Left cardiac atrium (tissue), 4 donors: ENCODE results near the gene RPTOR. TPM values are rescaled to one million over a fixed set of nuclear protein-coding genes. Genes with fewer than 3 reads are reported as not detected.

ENCODE experiments used
- ATAC-seq, 2 donors: fragments of 200-7000 bp; cut with Tn5 transposase; one replicate each; pipeline ENCODE4 v1.9.1; 2020; ENCODE audit warnings: mild to moderate bottlenecking in 2 of 2, moderate library complexity in 2 of 2
- DNase-seq: peaks from one replicate; pipeline ENCODE4 v3.0.0-alpha.2; 2020
- intact Hi-C, 2 donors: fragments of 100-400 bp; cut with DNase I; formaldehyde crosslinking; loops; one replicate each; pipeline versions ENCODE4 v1.14.1 to v1.15.1; 2022 to 2023
- total RNA-seq, 2 donors: library from RNA; stranded (reverse); fragmentation: NEBNext Ultra II Directional; extraction: Animal tissue kit (Norgen Biotek cat#: 25700); gene quantifications; one replicate each; pipeline ENCODE4 v1.2.1, GENCODE V29; 2021
- donor health status: DM: no; HTN: yes; CAD: no.
- donor health status: DM: no; HTN: yes; CAD: no; lungs with severe emphysema.
- donor health status: DM: yes; HTN: yes; CAD: no.
- donor health status: Dilated cardiomyopathy.

RPTOR gene
- total RNA-seq, 2 donors from 2014 or later, result 18.9 to 22.9 TPM

DNA sequence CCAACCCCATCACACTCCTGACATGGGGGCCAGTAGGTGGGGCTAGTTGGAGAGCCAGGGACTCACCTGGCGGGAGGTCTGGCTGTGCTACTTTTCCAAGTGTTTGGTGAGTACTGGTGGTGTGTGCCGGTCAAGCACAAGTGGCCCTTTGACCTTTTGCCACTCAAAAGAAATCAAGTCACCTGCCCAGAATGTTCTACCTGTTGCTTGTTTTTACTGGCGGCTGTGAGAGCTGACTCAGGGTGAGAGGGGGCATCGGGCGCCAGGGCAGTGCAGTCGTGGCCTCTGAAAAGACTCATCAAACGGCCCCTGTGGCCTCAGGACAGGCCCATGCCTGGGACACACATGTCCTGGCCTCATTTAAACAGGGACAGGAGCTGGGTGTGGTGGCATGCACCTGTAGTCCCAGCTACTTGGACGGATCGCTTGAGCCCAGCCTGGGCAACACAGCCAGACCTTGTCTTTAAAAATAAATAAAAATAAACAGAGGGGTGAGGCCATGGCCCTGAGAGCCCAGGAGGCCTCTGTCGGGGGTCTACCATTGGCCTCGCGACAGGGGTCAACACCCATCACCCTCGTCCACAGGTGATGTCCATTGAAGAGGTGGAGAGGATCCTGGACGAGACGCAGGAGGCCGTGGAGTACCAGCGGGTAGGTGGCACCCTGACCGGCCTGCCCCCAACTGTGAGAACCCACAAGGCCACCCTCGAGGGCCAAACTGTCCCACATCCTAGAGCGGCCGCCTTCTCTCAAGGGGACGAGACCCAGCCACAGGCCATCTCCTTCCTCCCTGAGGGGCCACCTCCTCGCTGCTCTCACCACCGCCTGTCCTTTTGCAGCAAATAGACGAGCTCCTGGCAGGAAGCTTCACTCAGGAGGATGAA, 452.0 kb downstream of the RPTOR start:
- intact Hi-C loops, result no loop called here
- ATAC-seq (no peak), DNase-seq (no peak)

DNA sequence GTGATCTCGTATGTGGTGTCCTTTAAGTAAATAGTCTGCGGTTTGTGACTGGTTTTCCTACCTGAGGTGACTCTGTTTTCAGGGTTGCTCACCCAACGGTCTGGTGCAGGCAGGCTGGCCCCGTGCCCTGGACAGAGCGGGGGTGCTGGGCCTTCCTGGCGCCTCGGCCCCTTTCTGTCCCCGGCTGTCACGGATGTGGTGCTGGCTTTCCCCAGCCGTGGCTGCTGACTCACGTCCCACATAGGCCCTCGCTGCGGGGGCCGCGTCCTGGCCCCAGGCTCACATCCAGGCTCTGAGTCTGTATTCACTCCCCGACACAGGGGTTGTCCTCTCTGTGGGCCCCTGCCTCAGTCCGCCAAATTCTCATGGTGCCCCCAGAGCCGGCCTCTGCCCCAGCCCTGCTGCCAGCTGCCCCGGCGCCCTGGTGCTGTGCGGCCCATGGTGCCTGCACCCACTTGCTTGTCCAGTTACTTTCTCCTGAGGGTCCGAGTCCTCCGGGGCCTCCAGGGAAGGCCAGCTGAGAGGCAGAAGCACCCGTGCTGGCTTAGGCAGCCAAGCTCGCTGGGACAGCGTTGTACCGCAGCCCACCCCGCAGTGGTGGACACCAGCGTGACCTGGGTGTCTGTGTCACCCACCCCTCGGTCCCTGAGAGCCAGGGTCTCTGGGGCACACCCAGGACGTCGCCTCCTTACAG, 452.9 kb downstream of the RPTOR start:
- ATAC-seq, result no peak
- intact Hi-C loops, result no loop called here
- no peak for DNase-seq

DNA sequence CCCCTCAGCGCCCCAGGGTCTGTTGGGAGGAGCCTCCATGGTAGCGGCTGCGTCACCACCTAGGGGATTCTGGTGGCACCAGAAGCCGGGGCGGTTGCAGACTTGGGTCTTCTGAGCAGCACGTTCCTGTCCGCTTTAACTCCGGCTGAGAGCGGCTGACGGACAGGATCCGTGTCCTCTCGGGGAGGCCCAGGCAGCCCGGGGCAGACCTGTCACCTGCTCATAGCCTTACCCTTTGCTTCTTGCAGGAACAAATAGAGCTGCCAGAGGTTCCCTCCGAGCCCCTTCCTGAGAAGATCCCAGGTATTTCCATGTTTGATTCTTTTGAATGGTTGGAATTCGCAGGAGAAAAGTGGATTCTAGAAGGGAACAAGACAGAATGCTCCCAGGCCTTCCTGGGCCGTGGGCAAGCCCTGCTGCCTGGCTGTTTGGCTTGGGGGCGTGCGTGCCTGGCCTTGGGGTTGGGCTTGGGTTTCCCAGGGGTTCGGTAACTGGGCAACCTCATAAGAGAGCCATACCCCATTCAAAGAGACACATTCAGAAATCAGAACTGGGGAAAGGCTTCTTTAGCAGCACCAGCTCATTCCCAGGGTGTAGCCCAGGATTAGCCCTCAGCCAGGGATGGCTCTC, 453.6 kb downstream of the RPTOR start:
- intact Hi-C loops, result no loop called here
- ATAC-seq (no peak), DNase-seq (no peak)

DNA sequence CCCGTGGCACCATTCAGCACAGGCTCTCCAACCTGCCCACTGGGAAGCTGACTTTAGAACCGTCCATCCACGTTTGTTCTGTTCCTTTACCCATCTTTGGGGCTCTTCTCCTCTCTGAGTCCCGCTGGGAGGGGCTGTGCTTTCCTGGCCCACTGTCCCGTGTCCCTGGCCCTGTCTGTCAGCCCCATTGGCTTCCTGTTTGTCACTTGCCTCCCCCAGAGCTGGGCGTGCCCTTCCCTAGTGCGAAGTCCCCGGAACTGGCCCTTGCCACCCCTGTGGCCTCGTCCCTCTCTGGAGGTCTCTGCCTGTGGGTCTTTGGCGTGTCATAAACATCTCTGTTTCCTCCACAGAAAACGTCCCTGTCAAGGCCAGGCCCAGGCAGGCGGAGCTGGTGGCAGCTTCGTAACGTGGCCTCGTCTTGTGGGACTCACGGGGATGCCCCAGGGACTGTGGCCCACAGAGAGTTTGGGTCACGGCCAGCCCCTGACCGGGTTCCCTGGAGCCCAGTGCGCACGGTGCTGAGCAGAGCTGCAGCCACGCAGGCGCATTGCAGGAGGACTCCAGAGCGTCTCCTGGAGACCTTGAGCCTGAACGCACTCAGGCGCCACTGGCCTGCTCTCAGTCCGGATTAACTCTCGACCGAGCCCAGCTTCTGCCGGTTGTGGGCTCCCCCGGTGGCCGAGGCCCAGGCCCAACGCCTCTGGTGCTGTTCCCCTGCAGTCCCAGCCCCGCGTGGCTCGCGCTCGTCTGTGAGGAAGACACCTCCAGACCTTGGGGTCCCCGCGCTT, 454.3 kb downstream of the RPTOR start:
- intact Hi-C loops, result no loop called here
- ATAC-seq, result no peak
- no peak for DNase-seq

DNA sequence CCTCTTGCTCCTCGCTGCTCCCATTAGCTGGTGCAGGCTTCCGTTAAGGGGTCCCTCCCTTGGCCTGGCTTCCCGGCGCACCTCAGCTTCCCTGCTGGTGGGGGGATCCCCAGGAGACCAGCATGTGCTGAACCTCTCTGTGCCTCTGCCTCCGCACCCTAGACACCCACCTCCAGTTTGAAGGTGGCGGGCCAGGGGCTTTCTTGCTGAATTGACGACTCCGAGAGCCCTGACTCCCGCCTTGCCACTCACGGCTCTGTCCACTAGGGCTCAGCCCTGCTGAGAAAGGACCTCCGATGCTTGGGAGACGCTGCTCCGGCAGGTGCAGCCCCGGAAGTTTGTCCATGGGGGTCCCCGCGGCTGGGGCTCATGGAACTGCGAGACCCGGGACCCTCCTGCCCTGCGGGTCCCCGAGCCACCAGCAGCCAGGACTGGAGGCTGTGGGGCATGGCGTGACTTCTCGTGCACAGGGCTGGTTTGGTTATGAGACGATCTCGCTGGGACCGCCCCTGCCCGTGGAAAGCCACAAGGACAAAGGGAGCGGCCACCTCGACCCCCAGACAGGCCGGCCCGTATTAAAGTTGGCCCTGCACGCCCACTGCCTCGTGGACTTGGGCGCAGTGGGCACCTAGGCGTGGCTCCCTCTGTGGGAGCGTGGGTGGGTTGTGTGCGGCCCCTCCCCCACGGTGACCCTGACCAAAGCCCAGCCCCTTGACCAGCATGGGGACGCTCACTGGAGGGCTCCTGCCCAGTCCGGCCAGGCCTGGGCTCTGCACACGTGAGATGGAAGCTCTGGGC, 455.1 kb downstream of the RPTOR start:
- intact Hi-C loops, result no loop called here
- ATAC-seq, result no peak
- no peak for DNase-seq

DNA sequence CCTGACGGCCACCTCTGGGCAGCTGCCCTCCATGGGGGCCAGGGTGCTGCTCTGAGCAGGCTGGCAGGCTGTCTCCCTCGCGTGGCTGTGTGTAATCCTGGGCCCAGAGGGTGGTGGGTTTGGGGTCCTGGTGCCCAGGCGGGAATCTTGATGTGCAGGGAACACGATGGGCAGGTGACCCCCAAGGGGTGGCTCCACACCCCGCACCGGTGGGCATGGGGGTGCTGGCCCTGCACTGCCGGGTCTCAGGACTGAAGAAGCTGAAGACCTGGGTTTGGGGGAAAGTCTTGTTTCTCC, 455.6 kb downstream of the RPTOR start:
- no peak for DNase-seq
- no peak for ATAC-seq
- intact Hi-C loops, result no loop called here

DNA sequence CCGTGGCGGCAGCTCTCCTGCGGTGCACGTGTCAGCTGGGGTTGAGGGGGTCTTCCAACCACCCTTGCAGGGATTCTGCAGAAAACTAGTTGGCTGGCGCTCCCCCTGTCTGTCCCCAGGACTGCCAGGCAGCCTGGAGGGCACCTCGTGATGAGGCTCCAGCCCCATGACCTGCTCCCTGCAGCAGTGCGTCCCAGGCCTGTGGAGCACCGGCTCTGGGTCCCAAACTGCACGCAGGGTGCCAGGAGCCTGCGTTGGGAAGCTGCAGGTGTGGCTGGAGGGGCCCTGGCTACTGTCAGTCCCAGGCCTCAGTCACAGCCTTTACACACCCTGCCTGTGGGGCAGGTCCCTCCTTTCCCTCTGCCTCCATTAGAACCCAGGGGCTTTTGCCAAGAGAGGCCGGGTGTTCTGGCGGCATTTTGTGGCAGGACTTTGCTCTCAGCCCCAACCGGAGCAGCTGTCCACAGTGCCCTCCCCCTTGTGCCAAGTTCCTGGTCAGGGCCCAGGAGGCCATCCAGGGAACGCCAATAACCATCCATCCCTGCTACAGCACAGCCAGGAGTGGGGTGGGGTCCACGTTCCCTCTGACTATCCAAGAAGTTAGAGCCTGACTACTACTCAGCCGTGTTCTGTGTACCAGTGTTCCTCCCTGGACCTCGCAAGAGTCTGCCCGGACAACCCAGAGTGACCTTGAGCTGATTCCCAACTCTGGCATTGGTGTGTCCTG, 456.2 kb downstream of the RPTOR start:
- intact Hi-C loops, result no loop called here
- DNase-seq (no peak), ATAC-seq (peak; percentile 9 to 11)

DNA sequence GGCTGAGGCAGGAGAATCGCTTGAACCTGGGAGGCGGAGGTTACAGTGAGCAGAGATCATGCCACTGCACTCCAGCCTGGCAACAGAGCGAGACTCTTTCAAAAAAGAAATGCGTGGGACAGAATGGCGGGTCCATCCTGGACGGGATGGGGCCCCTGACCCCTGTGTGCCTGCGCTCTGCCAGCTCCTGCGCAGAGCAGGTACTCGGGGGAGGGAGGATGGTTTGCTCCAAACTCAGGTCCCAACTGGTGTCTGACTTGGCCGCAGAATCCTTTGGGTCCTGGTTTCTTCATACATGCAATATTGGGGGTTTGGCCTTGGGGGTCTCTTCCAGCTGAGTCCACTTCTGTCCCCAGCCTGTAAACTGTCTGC, 457.4 kb downstream of the RPTOR start:
- no peak for DNase-seq
- ATAC-seq, result no peak
- intact Hi-C loops, result no loop called here

DNA sequence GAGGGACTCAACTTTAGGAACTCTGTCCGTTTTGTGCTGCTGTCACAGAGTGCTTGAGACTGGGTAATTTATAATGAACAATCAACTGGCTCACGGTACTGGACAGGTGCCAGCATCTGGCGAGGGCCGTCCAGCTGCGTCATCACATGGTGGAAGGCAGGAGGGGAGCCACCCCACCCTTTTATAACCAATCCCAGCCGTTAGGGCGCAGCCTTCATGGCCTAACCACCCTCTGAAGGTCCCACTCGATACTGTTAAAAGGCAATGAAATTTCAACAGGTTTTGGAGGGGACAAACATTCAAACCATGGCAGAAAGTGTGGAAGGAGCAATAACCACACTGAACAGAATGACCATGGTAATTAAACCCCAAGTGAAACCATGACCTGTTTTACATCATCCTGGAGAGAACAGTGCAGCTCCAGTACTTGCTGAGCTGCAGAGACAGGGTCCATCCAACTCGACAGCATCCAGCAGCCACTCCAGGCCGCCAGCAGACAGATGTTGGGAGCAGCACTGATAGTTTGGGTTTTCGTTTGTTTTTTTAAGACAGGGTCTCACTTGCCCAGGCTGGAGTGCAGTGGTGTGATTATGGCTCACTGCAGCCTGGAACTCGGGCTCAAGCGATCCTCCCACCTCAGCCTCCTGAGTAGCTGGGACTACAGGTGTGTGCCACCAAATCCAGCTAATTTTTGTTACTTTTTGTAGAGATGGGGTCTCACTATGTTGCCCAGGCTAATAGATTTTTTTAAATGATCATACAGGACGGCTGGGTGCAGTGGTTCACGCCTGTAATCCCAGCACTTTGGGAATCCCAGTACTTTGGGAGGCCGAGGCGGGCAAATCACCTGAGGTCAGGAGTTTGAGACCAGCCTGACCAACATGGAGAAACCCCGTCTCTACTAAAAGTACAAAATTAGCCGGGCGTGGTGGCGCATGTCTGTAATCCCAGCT, 458.0 kb downstream of the RPTOR start:
- intact Hi-C loops, result no loop called here
- ATAC-seq (peak; percentile 12 to 49), DNase-seq (peak; percentile 82)

DNA sequence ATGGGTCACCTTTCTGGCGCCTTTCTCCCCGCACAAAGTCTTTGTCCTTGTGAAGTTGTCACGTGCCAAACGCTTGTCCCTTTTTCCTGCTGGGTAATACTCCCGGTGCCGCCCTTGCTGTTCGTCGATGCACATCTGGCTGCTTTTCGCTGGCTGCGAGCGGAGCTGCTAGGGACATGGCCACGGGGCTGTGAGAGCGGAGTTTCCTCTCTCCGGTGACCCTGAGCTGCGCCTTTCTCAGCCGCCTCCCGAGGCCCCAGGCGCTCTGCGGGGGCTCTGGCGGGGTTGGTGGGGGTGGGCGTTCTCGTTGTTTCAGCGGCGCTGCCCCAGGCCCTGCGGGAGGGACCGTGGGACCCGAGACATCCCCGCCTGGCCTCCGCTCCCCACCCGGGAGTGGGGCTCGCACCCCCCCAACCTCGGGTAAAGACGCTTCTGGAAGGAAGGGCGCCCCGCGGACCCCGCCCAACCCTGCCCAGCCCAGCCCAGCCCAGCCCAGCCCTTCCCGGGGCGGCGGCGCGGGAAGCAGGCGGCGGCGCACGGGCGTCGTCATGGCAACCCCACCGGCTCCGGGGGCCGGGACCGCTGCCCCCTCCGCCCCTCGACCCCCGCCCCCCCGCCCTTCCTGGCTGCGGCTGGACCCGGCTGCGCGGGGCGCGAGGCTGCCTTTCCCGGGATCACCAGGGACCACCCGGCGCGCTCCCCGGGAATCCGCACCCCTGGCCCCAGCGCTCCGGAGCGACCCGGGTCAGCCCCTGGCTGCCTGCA, 459.3 kb downstream of the RPTOR start:
- no peak for DNase-seq
- peak; percentile 9 to 13 for ATAC-seq
- intact Hi-C loops, result no loop called here

DNA sequence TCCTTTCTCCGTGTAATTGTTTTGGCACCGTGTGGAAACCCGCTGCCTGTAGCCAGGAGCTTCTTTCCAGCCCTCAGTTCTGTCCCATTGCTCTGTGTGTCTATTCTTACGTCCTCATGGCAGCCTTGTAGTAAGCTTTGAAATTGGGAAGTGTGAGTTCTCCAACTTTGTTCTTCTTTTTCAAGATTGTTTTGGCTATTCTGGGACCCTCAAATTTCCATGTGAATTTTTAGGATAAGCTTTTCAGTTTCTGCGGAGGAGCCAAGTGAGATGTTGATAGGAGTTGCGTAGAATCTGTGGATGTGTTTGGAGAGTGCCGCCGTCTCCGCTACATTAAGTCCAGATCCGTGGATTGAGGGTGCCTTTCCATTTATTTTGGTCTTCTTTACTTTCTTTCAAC, 462.3 kb downstream of the RPTOR start:
- intact Hi-C loops, result no loop called here
- DNase-seq, result no peak
- no peak for ATAC-seq

DNA sequence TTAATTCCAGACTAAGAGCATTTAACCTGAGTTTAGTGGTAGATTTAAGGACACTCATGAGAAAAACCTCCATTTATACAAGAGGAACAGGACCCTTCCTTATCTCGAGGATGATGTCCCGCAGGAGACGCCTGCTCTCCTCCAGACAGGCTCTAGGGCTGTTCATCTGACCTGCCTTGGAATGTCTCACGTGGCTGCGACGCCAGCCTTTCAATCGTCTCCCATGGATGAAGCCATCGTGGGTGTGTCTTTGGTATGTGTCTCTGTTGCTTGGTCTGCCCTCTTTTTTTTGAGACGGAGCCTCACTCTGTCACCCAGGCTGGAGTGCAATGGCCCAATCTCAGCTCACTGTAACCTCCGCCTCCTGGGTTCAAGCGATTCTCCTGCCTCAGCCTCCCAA, 463.5 kb downstream of the RPTOR start:
- ATAC-seq (no peak), DNase-seq (no peak)
- intact Hi-C loops, result no loop called here

DNA sequence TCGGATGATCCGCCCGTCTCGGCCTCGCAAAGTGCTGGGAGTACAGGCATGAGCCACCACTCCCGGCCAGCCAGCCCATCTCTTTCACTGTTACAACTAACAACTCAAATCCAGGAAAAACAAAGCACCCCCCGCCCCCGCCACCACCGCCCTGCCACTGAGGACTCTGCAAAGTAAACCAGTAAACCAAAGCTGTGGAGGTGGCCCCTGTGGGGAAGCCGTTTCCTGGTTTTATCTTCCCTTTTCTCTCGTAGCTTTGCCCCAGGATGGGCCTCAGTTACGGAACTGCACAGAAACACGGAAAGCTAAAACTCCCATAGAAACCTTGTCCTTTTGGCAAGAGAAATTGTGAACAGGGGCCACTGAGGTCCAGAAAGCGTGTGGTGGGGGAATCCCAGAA, 464.5 kb downstream of the RPTOR start:
- ATAC-seq, result no peak
- DNase-seq, result no peak
- intact Hi-C loops, result no loop called here

DNA sequence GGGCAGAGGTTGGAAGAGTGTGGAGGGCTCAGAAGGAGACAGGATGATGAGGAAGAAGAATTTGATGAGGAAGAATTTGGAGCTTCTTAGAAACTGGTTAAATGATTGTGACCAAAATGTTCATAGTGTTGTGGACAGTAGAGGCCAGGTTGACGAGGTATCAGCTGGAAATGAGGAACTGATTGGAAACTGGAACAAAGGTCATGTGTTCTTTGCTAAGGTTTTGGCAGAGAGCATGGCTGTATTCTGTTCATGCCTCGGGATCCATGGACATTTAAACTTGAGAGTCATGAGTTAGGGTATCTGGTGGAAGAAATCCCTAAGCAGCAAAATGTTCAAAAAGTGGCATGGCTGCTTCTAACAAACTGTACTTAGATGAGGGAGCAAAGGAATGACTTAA, 466.3 kb downstream of the RPTOR start:
- intact Hi-C loops, result no loop called here
- DNase-seq (no peak), ATAC-seq (no peak)

DNA sequence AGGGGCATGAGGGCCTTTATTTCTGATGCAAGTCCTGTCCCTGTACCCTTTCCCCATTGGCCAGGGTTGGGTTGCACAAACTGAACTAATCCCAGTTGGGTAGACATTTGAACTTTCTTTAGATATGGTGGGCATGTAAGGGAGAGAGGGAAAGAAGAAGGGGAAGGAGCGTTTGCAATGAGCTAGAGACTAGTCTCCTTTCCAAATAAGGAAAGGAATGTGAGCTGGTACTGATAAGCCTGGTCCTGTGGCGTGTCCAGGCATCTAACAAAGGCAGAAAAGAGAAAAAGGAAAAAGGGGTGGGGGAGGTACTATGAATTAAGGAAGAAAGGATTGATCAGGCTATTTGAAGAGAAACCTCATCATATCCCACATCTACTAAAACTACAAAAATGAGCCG, 467.3 kb downstream of the RPTOR start:
- DNase-seq (no peak), ATAC-seq (no peak)
- intact Hi-C loops, result no loop called here

DNA sequence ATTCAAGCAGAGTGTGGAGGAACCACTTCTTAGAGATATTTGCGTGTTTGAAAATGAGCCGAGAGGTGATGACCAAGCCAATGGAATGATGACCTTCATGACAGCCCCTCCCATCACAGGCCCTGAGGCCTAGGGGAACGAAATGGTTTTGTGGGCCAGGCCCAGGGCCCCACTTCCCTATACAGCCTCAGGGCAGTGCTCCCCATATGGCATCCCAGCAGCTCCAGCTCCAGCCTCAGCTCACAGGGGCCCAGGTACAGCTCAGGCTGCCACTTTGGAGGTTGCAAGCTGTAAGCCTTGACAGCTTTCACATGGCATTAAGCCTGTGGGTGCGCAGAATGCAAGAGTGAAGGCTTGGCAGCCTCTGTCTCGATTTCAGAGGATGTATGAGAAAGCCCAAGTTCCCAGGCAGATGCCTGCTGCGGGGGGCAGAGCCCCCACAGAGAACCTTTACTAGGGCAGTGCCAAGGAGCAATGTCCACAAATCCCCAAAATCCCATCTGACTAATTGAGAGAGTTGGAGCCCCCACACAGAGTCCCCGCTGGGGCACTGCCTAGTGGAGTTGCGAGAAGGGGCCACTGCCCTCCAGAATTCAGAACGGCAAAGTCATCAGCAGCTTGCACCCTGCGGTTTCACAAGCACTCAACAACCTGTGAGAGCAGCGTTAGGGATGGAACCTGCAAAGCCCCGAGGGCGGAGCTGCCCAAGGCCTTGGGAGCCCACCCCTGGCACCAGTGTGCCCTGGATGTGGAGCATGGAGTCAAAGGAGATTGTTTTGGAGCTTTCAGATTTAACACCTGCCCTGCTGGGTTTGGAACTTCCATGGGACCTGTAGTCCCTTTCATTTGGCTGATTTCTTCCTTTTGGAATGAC, 468.2 kb downstream of the RPTOR start:
- intact Hi-C loops, result no loop called here
- ATAC-seq (no peak), DNase-seq (no peak)
